HepG2 (cell line): Measurements from ENCODE around the gene RBM12. TPM values are rescaled to one million over a fixed set of nuclear protein-coding genes. Genes with fewer than 3 reads are reported as not detected.

Experiments
- ATAD3A ChIP-seq: sonication (generic); formaldehyde crosslinking; IDR thresholded peaks from 2 replicates; pipeline ENCODE4 v1.4.0; 2020; ENCODE audit warnings: missing genetic modification reagents
- ATF7 ChIP-seq, 2 experiments: fragments of 450-650 bp in 1 of 2; sonication (generic) in 1 of 2; formaldehyde crosslinking in 1 of 2; IDR thresholded peaks; 2 replicates each; pipeline versions ENCODE4 v1.4.0 to v1.6.1; 2016 to 2020; ENCODE audit warnings: antibody characterized with exemption in 1 of 2, mild to moderate bottlenecking in 1 of 2, missing genetic modification reagents in 1 of 2
- CENPT ChIP-seq: sonication (generic); formaldehyde crosslinking; IDR thresholded peaks from 2 replicates; pipeline ENCODE4 v1.8.0; 2022; ENCODE audit warnings: low read depth, mild to moderate bottlenecking, moderate library complexity, missing genetic modification reagents
- HDAC6 ChIP-seq: fragments of 200-600 bp; sonication (generic); IDR thresholded peaks from 2 replicates; pipeline ENCODE4 v1.7.0; 2017; ENCODE audit warnings: mild to moderate bottlenecking, antibody characterized with exemption, low read length, low read depth
- HMG20B ChIP-seq: conservative IDR thresholded peaks from 2 replicates; pipeline ENCODE4 v1.6.1; 2016; ENCODE audit warnings: missing genetic modification reagents, missing compliant biosample characterization
- MBD4 ChIP-seq: IDR thresholded peaks from 2 replicates; pipeline ENCODE4 v1.6.1; 2012; ENCODE audit warnings: low read length, inconsistent platforms, borderline replicate concordance
- NR2F6 ChIP-seq, 2 experiments: IDR thresholded peaks; 2 replicates each; pipeline ENCODE4 v1.6.1; 2016; ENCODE audit warnings: antibody characterized with exemption in 1 of 2, mild to moderate bottlenecking in 1 of 2
- PAX8 ChIP-seq: sonication (generic); formaldehyde crosslinking; IDR thresholded peaks from 2 replicates; pipeline ENCODE4 v1.8.0; 2022; ENCODE audit warnings: mild to moderate bottlenecking, missing genetic modification reagents, borderline replicate concordance
- RAD51 ChIP-seq: fragments of 450-650 bp; IDR thresholded peaks from 2 replicates; pipeline ENCODE4 v1.6.1; 2016; ENCODE audit warnings: borderline replicate concordance
- SOX6 ChIP-seq, 2 experiments: fragments of 450-650 bp in 1 of 2; sonication (generic) in 1 of 2; formaldehyde crosslinking in 1 of 2; IDR thresholded peaks; 2 replicates each; pipeline versions ENCODE4 v1.4.0 to v1.6.1; 2017 to 2020; ENCODE audit warnings: antibody characterized with exemption in 1 of 2, mild to moderate bottlenecking in 1 of 2, missing genetic modification reagents in 1 of 2
- TEF ChIP-seq: sonication (generic); formaldehyde crosslinking; IDR thresholded peaks from 2 replicates; pipeline ENCODE4 v1.5.0; 2020; ENCODE audit warnings: missing genetic modification reagents
- TFDP2 ChIP-seq: sonication (generic); formaldehyde crosslinking; IDR thresholded peaks from 2 replicates; pipeline ENCODE4 v1.4.0; 2020; ENCODE audit warnings: missing genetic modification reagents
- TSC22D2 ChIP-seq: sonication (generic); formaldehyde crosslinking; IDR thresholded peaks from 2 replicates; pipeline ENCODE4 v1.5.1; 2020; ENCODE audit warnings: missing genetic modification reagents, mild to moderate bottlenecking, borderline replicate concordance
- XRCC5 ChIP-seq: fragments of 200-400 bp; formaldehyde crosslinking; optimal IDR thresholded peaks from 2 replicates; pipeline ENCODE3; 2017; ENCODE audit warnings: mild to moderate bottlenecking, low read length
- YY1 ChIP-seq: IDR thresholded peaks from 2 replicates; pipeline ENCODE4 v1.6.1; 2011; ENCODE audit warnings: low read length, low read depth, moderate library complexity, mild to moderate bottlenecking; ENCODE audit not compliant: insufficient read depth, insufficient replicate concordance
- ZBTB10 ChIP-seq: sonication (generic); formaldehyde crosslinking; IDR thresholded peaks from 2 replicates; pipeline ENCODE4 v1.4.0; 2020; ENCODE audit warnings: missing genetic modification reagents, borderline replicate concordance
- ZBTB26 ChIP-seq: IDR thresholded peaks from 2 replicates; pipeline ENCODE4 v1.6.1; 2016; ENCODE audit warnings: missing compliant biosample characterization, missing genetic modification reagents, borderline replicate concordance
- ZC3H4 ChIP-seq: sonication (generic); formaldehyde crosslinking; IDR thresholded peaks from 2 replicates; pipeline ENCODE4 v1.4.0; 2020; ENCODE audit warnings: missing genetic modification reagents, borderline replicate concordance
- ZNF34 ChIP-seq: sonication (generic); formaldehyde crosslinking; IDR thresholded peaks from 2 replicates; pipeline ENCODE4 v1.4.0; 2020; ENCODE audit warnings: mild to moderate bottlenecking, missing genetic modification reagents, borderline replicate concordance
- ZNF343 ChIP-seq: sonication (generic); formaldehyde crosslinking; IDR thresholded peaks from 2 replicates; pipeline ENCODE4 v1.4.0; 2020; ENCODE audit warnings: mild to moderate bottlenecking, missing genetic modification reagents
- ZNF468 ChIP-seq: sonication (generic); formaldehyde crosslinking; IDR thresholded peaks from 2 replicates; pipeline ENCODE4 v1.8.0; 2022; ENCODE audit warnings: mild to moderate bottlenecking, moderate library complexity, missing genetic modification reagents
- ZNF558 ChIP-seq: sonication (generic); formaldehyde crosslinking; IDR thresholded peaks from 2 replicates; pipeline ENCODE4 v1.9.0; 2022; ENCODE audit warnings: mild to moderate bottlenecking, missing genetic modification reagents, borderline replicate concordance
- ZNF567 ChIP-seq: sonication (generic); formaldehyde crosslinking; IDR thresholded peaks from 2 replicates; pipeline ENCODE4 v1.8.1; 2023; ENCODE audit warnings: mild to moderate bottlenecking, missing genetic modification reagents, borderline replicate concordance
- polyA plus RNA-seq, 8 experiments: library from polyadenylated mRNA; depleted of rRNA in 3 of 8; stranded (reverse) in 7 of 8; unstranded in 1 of 8; fragments of >200 nt; fragmentation: Illumina TruSeq in 4 of 8; extraction: Trizol in 4 of 8; gene quantifications; 2 replicates each; pipeline versions ENCODE4 v1.2.1 to v1.2.3, GENCODE V29; 2011 to 2016; ENCODE audit warnings: low read depth in 4 of 8, missing spikeins in 1 of 8, mixed read lengths in 1 of 8; ENCODE audit not compliant: insufficient read depth in 1 of 8
- total RNA-seq, 5 experiments: library from RNA; depleted of rRNA; stranded (reverse); fragments of >200 nt; fragmentation: Illumina TruSeq; extraction: Trizol; gene quantifications; 2 replicates each; pipeline ENCODE4 v1.2.3, GENCODE V29; 2016; ENCODE audit warnings: low read depth in 1 of 5

RBM12 gene
- total and polyA plus RNA-seq, 2 of the 13 experiments (the other 11 are each of a cell fraction or from before 2014, with no cell fraction given): 97.9 to 104 TPM

GRCh38 chr20:35664466-35665206, at the start of gene RBM12, which contains the start of gene CPNE1 (continued):
- peak; percentile 88 for TF ChIP-seq CENPT (CRISPR knock-in tag)
- TF ChIP-seq ZC3H4: no peak
- TF ChIP-seq TSC22D2: peak; percentile 98
- TF ChIP-seq RAD51: no peak
- TF ChIP-seq XRCC5: peak; percentile 74
- no peak; the same call in 1 of the 2 replicates for TF ChIP-seq ATAD3A (CRISPR knock-in tag)
- TF ChIP-seq PAX8 (CRISPR knock-in tag): peak; percentile 98; the same call in 1 of the 2 replicates
- TF ChIP-seq HMG20B (CRISPR knock-in tag): no peak
- peak; percentile 99 for TF ChIP-seq ZNF558
- TF ChIP-seq ZBTB10: peak; percentile 18
- peak; percentile 100 for TF ChIP-seq YY1
- TF ChIP-seq SOX6 (IDR thresholded peaks at IDR 0.05): no peak
- peak; percentile 78 for TF ChIP-seq SOX6 (CRISPR knock-in tag; IDR thresholded peaks at IDR 0.05)
- TF ChIP-seq ZBTB26 (CRISPR knock-in tag): peak; percentile 75; the same call in 1 of the 2 replicates
- peak; percentile 99 for TF ChIP-seq ZNF343 (CRISPR knock-in tag)
- no peak for TF ChIP-seq NR2F6 (IDR thresholded peaks at IDR 0.05)
- peak; percentile 75; the same call in 1 of the 2 replicates for TF ChIP-seq NR2F6 (CRISPR knock-in tag; IDR thresholded peaks at IDR 0.05)
- TF ChIP-seq ZNF34 (CRISPR knock-in tag): peak; percentile 99
- TF ChIP-seq TFDP2 (CRISPR knock-in tag): peak; percentile 93
- TF ChIP-seq TEF (CRISPR knock-in tag): 0 out of 2 replicates have a peak, but pooled peaks have one; percentile 0
- no peak for TF ChIP-seq HDAC6
- TF ChIP-seq ZNF567 (CRISPR knock-in tag): peak; percentile 94
- TF ChIP-seq ATF7 (IDR thresholded peaks at IDR 0.05): peak; percentile 37; the same call in 1 of the 2 replicates
- peak; percentile 85 for TF ChIP-seq ATF7 (CRISPR knock-in tag; IDR thresholded peaks at IDR 0.05)
- TF ChIP-seq MBD4: no peak
- TF ChIP-seq ZNF468: 0 out of 2 replicates have a peak, but pooled peaks have one; percentile 80
